Breast epithelium (tissue), 4 donors: ENCODE results near the gene TLNRD1. TPM values are rescaled to one million over a fixed set of nuclear protein-coding genes. Genes with fewer than 3 reads are reported as not detected.

ENCODE experiments used
- DNase-seq, 2 donors: peaks; one replicate each; pipeline ENCODE4 v3.0.0-alpha.2; 2019; ENCODE audit warnings: low spot score in 2 of 2
- H3K27ac ChIP-seq, 2 donors: fragments of 200-600 bp; sonication (generic) in 1 of 2; one replicate each; pipeline ENCODE4 v1.5.1; 2016 to 2019; ENCODE audit warnings: mild to moderate bottlenecking in 1 of 2
- H3K27me3 ChIP-seq, 2 donors: fragments of 200-600 bp; sonication (generic) in 1 of 2; one replicate each; pipeline versions ENCODE4 v1.5.1 to v1.6.0; 2017 to 2019; ENCODE audit warnings: control low read depth in 1 of 2, mild to moderate bottlenecking in 1 of 2
- H3K36me3 ChIP-seq: fragments of 200-600 bp; one replicate; pipeline ENCODE4 v1.5.1; 2019
- H3K4me1 ChIP-seq, 2 donors: fragments of 200-600 bp; sonication (generic); one replicate each; pipeline ENCODE4 v1.5.1; 2016 to 2019; ENCODE audit warnings: control low read depth in 1 of 2
- H3K4me3 ChIP-seq, 3 donors: fragments of 200-600 bp; sonication (generic); 1 replicate in 2 of 3; 2 replicates in 1 of 3; pipeline ENCODE4 v1.5.1; 2016 to 2019; ENCODE audit warnings: mild to moderate bottlenecking in 3 of 3, moderate library complexity in 2 of 3
- H3K9me3 ChIP-seq, 2 donors: fragments of 200-600 bp; sonication (generic) in 1 of 2; one replicate each; pipeline ENCODE4 v1.5.1; 2016 to 2019; ENCODE audit warnings: control low read depth in 1 of 2
- CTCF ChIP-seq, 3 donors: fragments of 450-650 bp; IDR thresholded peaks; one replicate each; pipeline ENCODE4 v1.5.1; 2016 to 2017; ENCODE audit warnings: antibody characterized with exemption in 3 of 3, mild to moderate bottlenecking in 3 of 3, moderate library complexity in 3 of 3
- POLR2A ChIP-seq: fragments of 450-650 bp; IDR thresholded peaks from one replicate; pipeline ENCODE4 v1.6.1; 2016; ENCODE audit warnings: antibody characterized with exemption, mild to moderate bottlenecking, moderate library complexity
- POLR2AphosphoS5 ChIP-seq, 3 donors: sonication (generic); formaldehyde crosslinking; IDR thresholded peaks; one replicate each; pipeline ENCODE4 v1.6.1; 2017; ENCODE audit warnings: antibody characterized with exemption in 3 of 3
- intact Hi-C: fragments of 100-400 bp; cut with DNase I; formaldehyde crosslinking; loops from one replicate; pipeline ENCODE4 v1.15.1; 2023; ENCODE audit warnings: low total_unique reads
- total RNA-seq, 3 donors: library from RNA; depleted of rRNA; stranded (reverse); fragments of >200 nt; gene quantifications; one replicate each; pipeline ENCODE4 v1.1.0, GENCODE V29; 2016

TLNRD1 gene
- total RNA-seq, 3 donors from 2014 or later, result 15.1 to 21.6 (median 16.8) TPM

DNA sequence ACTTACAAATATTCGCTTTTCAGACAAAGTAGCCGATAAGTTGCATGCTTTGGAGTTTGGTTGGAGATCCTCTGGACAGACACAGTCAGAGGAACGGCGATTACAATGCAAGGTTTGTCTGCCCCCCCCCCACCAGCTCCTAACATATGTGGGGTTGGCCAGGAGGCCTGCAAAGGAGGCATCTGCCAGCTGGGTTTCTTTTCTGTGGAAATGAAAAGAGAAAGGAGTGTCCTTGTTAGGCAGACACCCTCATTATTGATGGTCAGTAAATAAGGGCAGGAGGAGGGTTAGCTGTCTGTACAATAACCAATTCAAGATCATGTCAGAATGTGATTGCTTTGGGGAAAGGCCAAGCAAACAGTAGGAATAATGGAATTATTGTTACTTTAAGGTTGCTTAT lies 49.1 kb downstream of the TLNRD1 start:
- Histone ChIP-seq H3K27ac (no peak overlapping the region), H3K4me3 (no peak overlapping the region), H3K36me3 (no peaks in the 10 kb centered on the region), H3K27me3 (no peaks in the 10 kb centered on the region), H3K4me1 (no peaks in the 10 kb centered on the region), H3K9me3 (no peaks in the 10 kb centered on the region)
- intact Hi-C loops, result no loop called here
- TF ChIP-seq POLR2AphosphoS5 (IDR thresholded peaks at IDR 0.05) (no peak), POLR2A (no peak), CTCF (IDR thresholded peaks at IDR 0.05) (no peak)
- DNase-seq, result no peak

DNA sequence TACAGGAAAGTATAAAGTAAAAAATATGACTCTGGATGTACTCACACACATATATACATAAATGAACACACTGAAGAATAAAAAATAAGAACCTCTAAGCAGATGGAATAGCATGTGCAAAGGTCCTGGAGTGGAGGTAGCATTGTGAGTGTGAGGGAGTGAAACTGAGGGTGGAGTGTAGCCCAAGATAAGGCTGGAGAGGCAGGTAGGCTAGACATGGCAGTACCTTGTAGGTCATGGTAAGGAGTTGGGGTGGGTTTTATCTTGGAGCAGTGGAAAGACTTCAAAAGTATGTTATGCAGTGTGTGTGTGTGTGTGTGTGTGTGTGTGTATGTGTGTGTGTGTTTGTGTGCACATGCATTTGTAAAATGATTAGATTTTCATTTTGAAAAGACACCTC lies 49.5 kb downstream of the TLNRD1 start:
- H3K36me3 ChIP-seq, result no peaks in the 10 kb centered on the region
- DNase-seq, result no peak

DNA sequence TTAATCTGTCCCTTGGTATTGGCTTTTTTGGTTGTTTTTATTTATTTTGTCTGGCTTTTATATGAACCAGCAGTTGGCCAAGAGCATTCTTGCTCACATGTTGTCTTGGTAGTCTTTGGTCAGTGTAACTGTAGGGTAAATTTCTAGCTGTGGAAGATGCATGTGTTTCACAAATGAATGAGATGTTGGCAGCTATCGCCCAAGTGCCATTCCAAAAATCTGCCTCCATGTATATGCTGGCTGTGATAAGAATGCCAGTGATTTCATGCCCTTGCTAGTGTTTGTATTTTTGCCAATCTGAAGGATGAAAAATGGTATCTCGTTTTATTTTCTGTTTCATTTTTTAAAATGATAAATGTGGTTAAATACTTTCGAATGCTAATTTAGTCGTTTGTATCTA lies 50.1 kb downstream of the TLNRD1 start:
- TF ChIP-seq CTCF (IDR thresholded peaks at IDR 0.05), result no peak
- no peak for TF ChIP-seq POLR2AphosphoS5 (IDR thresholded peaks at IDR 0.05)
- no peak for TF ChIP-seq POLR2A
- intact Hi-C loops, result no loop called here
- no peak for DNase-seq
- no peaks in the 10 kb centered on the region for H3K27me3 ChIP-seq
- no peak overlapping the region for H3K27ac ChIP-seq
- H3K9me3 ChIP-seq, result no peaks in the 10 kb centered on the region
- no peak overlapping the region for H3K4me3 ChIP-seq
- H3K4me1 ChIP-seq, result no peaks in the 10 kb centered on the region
- H3K36me3 ChIP-seq, result no peaks in the 10 kb centered on the region

More for the DNA sequence above, 49.5 kb downstream of the TLNRD1 start:
- intact Hi-C loops, result no loop called here
- TF ChIP-seq POLR2AphosphoS5 (IDR thresholded peaks at IDR 0.05), result no peak
- TF ChIP-seq POLR2A, result no peak
- no peak for TF ChIP-seq CTCF (IDR thresholded peaks at IDR 0.05)
- Histone ChIP-seq H3K27me3 (no peaks in the 10 kb centered on the region), H3K4me3 (no peak overlapping the region), H3K9me3 (no peaks in the 10 kb centered on the region), H3K4me1 (no peaks in the 10 kb centered on the region), H3K27ac (no peak overlapping the region)

- H3K27ac ChIP-seq, result no peak overlapping the region
- no peaks in the 10 kb centered on the region for H3K27me3 ChIP-seq
- H3K36me3 ChIP-seq, result no peaks in the 10 kb centered on the region
- DNase-seq, result no peak
- H3K4me1 ChIP-seq, result no peaks in the 10 kb centered on the region
- H3K4me3 ChIP-seq, result no peak overlapping the region
- no peak for TF ChIP-seq POLR2AphosphoS5 (IDR thresholded peaks at IDR 0.05)
- TF ChIP-seq CTCF (IDR thresholded peaks at IDR 0.05), result no peak
- TF ChIP-seq POLR2A, result no peak
- H3K9me3 ChIP-seq, result no peaks in the 10 kb centered on the region
- intact Hi-C loops, result no loop called here
These were observed 51.3 kb downstream of the TLNRD1 start for GRCh38 chr15:81052046-81052445.

GRCh38 chr15:81053621-81054020 lies 52.9 kb downstream of the TLNRD1 start:
- Histone ChIP-seq H3K9me3 (no peaks in the 10 kb centered on the region), H3K27me3 (no peaks in the 10 kb centered on the region), H3K36me3 (no peaks in the 10 kb centered on the region), H3K4me3 (no peak overlapping the region), H3K4me1 (no peaks in the 10 kb centered on the region), H3K27ac (no peak overlapping the region)
- intact Hi-C loops, result no loop called here
- TF ChIP-seq POLR2A (no peak), POLR2AphosphoS5 (IDR thresholded peaks at IDR 0.05) (no peak), CTCF (IDR thresholded peaks at IDR 0.05) (no peak)
- no peak for DNase-seq
